H1 (cell line): ENCODE data around the gene VSTM4. TPM values are rescaled to one million over a fixed set of nuclear protein-coding genes. Genes with fewer than 3 reads are reported as not detected.

Experiments used
- CTCF ChIA-PET: fragments of 300-600 bp; sonication (Branson Sonifier 250); formaldehyde crosslinking; loops from one replicate; lab custom pipeline; 2021; ENCODE audit not compliant: partially characterized antibody; lab: Charles Lee
- POLR2A ChIA-PET: fragments of 300-600 bp; sonication (Branson Sonifier 250); formaldehyde crosslinking; loops from one replicate; lab custom pipeline; 2021; ENCODE audit warnings: inconsistent platforms; ENCODE audit not compliant: partially characterized antibody; lab: Charles Lee
- DNase-seq, 2 experiments: peaks; one replicate each; pipeline versions ENCODE4 v3.0.0 to v3.0.0-alpha.2; 2010 to 2022; ENCODE audit warnings: low spot score in 2 of 2, low read depth in 1 of 2, mixed read lengths in 1 of 2
- FAIRE-seq: peaks from 2 replicates; lab custom pipeline; 2011; peaks lifted over from hg19 to GRCh38; lab: Jason Lieb, UNC
- H2AFZ ChIP-seq: 2 replicates; pipeline ENCODE4 v1.8.1; 2012; ENCODE audit warnings: low read length, inconsistent platforms
- H2AK5ac ChIP-seq: 2 replicates; pipeline ENCODE4 v1.6.1; 2013; ENCODE audit warnings: low read depth, low read length
- H2BK120ac ChIP-seq: replicated peaks from 2 replicates; pipeline ENCODE3; 2013; ENCODE audit warnings: low read depth, low read length, inconsistent platforms
- H2BK12ac ChIP-seq: 2 replicates; pipeline ENCODE4 v1.6.1; 2013; ENCODE audit warnings: low read depth, low read length
- H2BK15ac ChIP-seq: 2 replicates; pipeline ENCODE4 v1.6.1; 2013; ENCODE audit warnings: low read length
- H2BK20ac ChIP-seq: 2 replicates; pipeline ENCODE4 v1.6.1; 2013; ENCODE audit warnings: low read length
- H2BK5ac ChIP-seq: 2 replicates; pipeline ENCODE4 v1.6.1; 2013; ENCODE audit warnings: low read depth, low read length
- H3K14ac ChIP-seq: 2 replicates; pipeline ENCODE4 v1.6.1; 2013; ENCODE audit warnings: inconsistent platforms; ENCODE audit not compliant: insufficient read length
- H3K18ac ChIP-seq: 2 replicates; pipeline ENCODE4 v1.6.1; 2013; ENCODE audit warnings: low read length; ENCODE audit errors: extremely low read depth
- H3K23ac ChIP-seq: 2 replicates; pipeline ENCODE4 v1.6.1; 2013; ENCODE audit warnings: inconsistent platforms; ENCODE audit not compliant: insufficient read length
- H3K23me2 ChIP-seq: 2 replicates; pipeline ENCODE4 v1.6.1; 2013; ENCODE audit warnings: low read depth, low read length
- H3K27ac ChIP-seq: 2 replicates; pipeline ENCODE4 v1.6.1; 2011; ENCODE audit warnings: low read depth, low read length, inconsistent platforms
- H3K27me3 ChIP-seq, 4 experiments: replicated peaks in 1 of 4; 1 replicate in 1 of 4; 2 replicates in 3 of 4; pipeline versions ENCODE4 v1.6.1 to v1.8.1; 2011 to 2013; ENCODE audit warnings: low read length in 3 of 4, mild to moderate bottlenecking in 3 of 4, inconsistent platforms in 2 of 4, mixed read lengths in 2 of 4, moderate library complexity in 1 of 4; ENCODE audit not compliant: control insufficient read depth in 3 of 4, insufficient read depth in 3 of 4; ENCODE audit errors: extremely low read depth in 1 of 4
- H3K36me3 ChIP-seq, 4 experiments: 2 replicates each; pipeline versions ENCODE4 v1.6.1 to v1.8.1; 2011 to 2013; ENCODE audit warnings: mild to moderate bottlenecking in 4 of 4, low read length in 3 of 4, moderate library complexity in 2 of 4, control low read depth in 1 of 4, inconsistent platforms in 1 of 4; ENCODE audit not compliant: insufficient read depth in 4 of 4, control insufficient read depth in 2 of 4
- H3K4ac ChIP-seq: replicated peaks from 2 replicates; pipeline ENCODE3; 2013; ENCODE audit warnings: low read length, low read depth, mixed read lengths, inconsistent platforms; ENCODE audit not compliant: insufficient read length
- H3K4me1 ChIP-seq, 4 experiments: replicated peaks in 1 of 4; 1 replicate in 1 of 4; 2 replicates in 3 of 4; pipeline versions ENCODE4 v1.6.1 to v1.8.1; 2011 to 2013; ENCODE audit warnings: low read length in 3 of 4, inconsistent platforms in 2 of 4, mixed read lengths in 1 of 4; ENCODE audit not compliant: insufficient read depth in 4 of 4, control insufficient read depth in 3 of 4
- H3K4me2 ChIP-seq, 2 experiments: 2 replicates each; pipeline versions ENCODE4 v1.6.1 to v1.8.1; 2011 to 2013; ENCODE audit warnings: low read depth in 2 of 2, low read length in 2 of 2, control low read depth in 1 of 2, inconsistent platforms in 1 of 2, mild to moderate bottlenecking in 1 of 2; ENCODE audit not compliant: insufficient read depth in 1 of 2
- H3K4me3 ChIP-seq, 4 experiments: fragments of 200-600, 300-600 bp in 1 of 4; sonication (generic), shearing (Covaris generic), sonication (Bioruptor Twin) in 1 of 4; 2 replicates each; pipeline versions ENCODE4 v1.5.1 to v1.8.1; 2011 to 2016; ENCODE audit warnings: low read length in 4 of 4, low read depth in 3 of 4, control low read depth in 2 of 4, inconsistent platforms in 2 of 4, mild to moderate bottlenecking in 2 of 4, mixed read lengths in 1 of 4, moderate library complexity in 1 of 4; ENCODE audit not compliant: insufficient read depth in 2 of 4; ENCODE audit errors: extremely low read depth in 1 of 4
- H3K56ac ChIP-seq: replicated peaks from 2 replicates; pipeline ENCODE3; 2013; ENCODE audit warnings: low read depth, mild to moderate bottlenecking, mixed read lengths, low read length, inconsistent platforms; ENCODE audit not compliant: insufficient read length
- H3K79me1 ChIP-seq: 2 replicates; pipeline ENCODE4 v1.6.1; 2013; ENCODE audit warnings: low read depth, low read length, control low read depth
- H3K79me2 ChIP-seq, 2 experiments: 2 replicates each; pipeline versions ENCODE4 v1.6.1 to v1.8.1; 2012 to 2013; ENCODE audit warnings: low read length in 2 of 2, mild to moderate bottlenecking in 2 of 2, inconsistent platforms in 1 of 2; ENCODE audit not compliant: insufficient read depth in 2 of 2, control insufficient read depth in 1 of 2
- H3K9ac ChIP-seq, 4 experiments: replicated peaks in 1 of 4; 1 replicate in 1 of 4; 2 replicates in 3 of 4; pipeline versions ENCODE4 v1.6.1 to v1.8.1; 2011 to 2013; ENCODE audit warnings: low read depth in 3 of 4, low read length in 3 of 4, control low read depth in 2 of 4, mild to moderate bottlenecking in 2 of 4, moderate library complexity in 2 of 4, inconsistent platforms in 1 of 4; ENCODE audit errors: extremely low read depth in 1 of 4
- H3K9me3 ChIP-seq, 2 experiments: 2 replicates each; pipeline versions ENCODE4 v1.6.1 to v1.8.1; 2012 to 2013; ENCODE audit warnings: mild to moderate bottlenecking in 2 of 2, moderate library complexity in 2 of 2, control low read depth in 1 of 2, inconsistent platforms in 1 of 2, low read depth in 1 of 2, low read length in 1 of 2, mixed read lengths in 1 of 2; ENCODE audit not compliant: insufficient read depth in 2 of 2
- H4K20me1 ChIP-seq, 2 experiments: replicated peaks in 1 of 2; 2 replicates each; pipeline versions ENCODE3 to v1.8.1; 2011 to 2013; ENCODE audit warnings: inconsistent platforms in 2 of 2, low read length in 2 of 2, mild to moderate bottlenecking in 1 of 2; ENCODE audit not compliant: insufficient read depth in 2 of 2, control insufficient read depth in 1 of 2
- H4K5ac ChIP-seq: 2 replicates; pipeline ENCODE4 v1.6.1; 2013; ENCODE audit warnings: low read length, low read depth, mixed read lengths, inconsistent platforms; ENCODE audit not compliant: insufficient read length
- H4K8ac ChIP-seq: 2 replicates; pipeline ENCODE4 v1.8.0; 2013; ENCODE audit warnings: mild to moderate bottlenecking, moderate library complexity, low read length, inconsistent platforms; ENCODE audit not compliant: insufficient read depth; ENCODE audit errors: extremely low read depth
- H4K91ac ChIP-seq: replicated peaks from 2 replicates; pipeline ENCODE3; 2013; ENCODE audit warnings: low read length, mixed read lengths, inconsistent platforms; ENCODE audit not compliant: insufficient read length
- CHD7 ChIP-seq: fragments of 300-600 bp; sonication (generic); IDR thresholded peaks from 2 replicates; pipeline ENCODE4 v1.7.1; 2012; ENCODE audit warnings: low read length, moderate library complexity, mild to moderate bottlenecking, inconsistent platforms; ENCODE audit not compliant: insufficient replicate concordance
- POLR2A ChIP-seq, 2 experiments: IDR thresholded peaks; 1 replicate in 1 of 2; 2 replicates in 1 of 2; pipeline ENCODE4 v1.6.1; 2011; ENCODE audit warnings: low read depth in 2 of 2, low read length in 2 of 2, mild to moderate bottlenecking in 2 of 2; ENCODE audit errors: control extremely low read depth in 1 of 2
- polyA plus RNA-seq, 7 experiments: library from polyadenylated mRNA; depleted of rRNA in 3 of 7; stranded (reverse) in 5 of 7; unstranded in 2 of 7; fragments of >200 nt in 5 of 7; fragments of 200-250 nt in 2 of 7; gene quantifications; 1 replicate in 5 of 7; 2 replicates in 1 of 7; 4 replicates in 1 of 7; pipeline versions ENCODE4 v1.2.1 to v1.2.3, GENCODE V29; 2011 to 2013; ENCODE audit warnings: missing spikeins in 2 of 7, mixed read lengths in 2 of 7
- total RNA-seq: library from RNA; stranded (reverse); fragmentation: NEBNext Ultra II Directional; extraction: Animal tissue kit (Norgen Biotek cat#: 25700); gene quantifications from 2 replicates; pipeline ENCODE4 v1.2.1, GENCODE V29; 2021

The VSTM4 gene
- total and polyA plus RNA-seq, 2 of the 8 experiments (the other 6 are each of a cell fraction or from before 2014, with no cell fraction given), result 0.48 to 0.73 TPM

GRCh38 chr10:48976196-48976595 lies 139.1 kb downstream of the VSTM4 start:
- Histone ChIP-seq H4K5ac (no peak overlapping the region), H3K9ac (no peak overlapping the region), H3K14ac (no peak overlapping the region), H2BK120ac (no peak overlapping the region), H3K4ac (no peak overlapping the region), H2BK20ac (no peak overlapping the region), H2AK5ac (no peak overlapping the region), H3K27me3 (no peaks in the 10 kb centered on the region), H4K20me1 (no peaks in the 10 kb centered on the region), H3K36me3 (no peaks in the 10 kb centered on the region), H3K23me2 (peaks cover 5% of the 10 kb centered on the region; the same call in 1 of the 2 replicates), H3K18ac (no peak overlapping the region), H4K8ac (no peak overlapping the region), H3K4me2 (no peak overlapping the region), H2AFZ (no peak overlapping the region), H3K9me3 (no peaks in the 10 kb centered on the region), H3K56ac (no peak overlapping the region), H2BK15ac (no peak overlapping the region), H3K4me1 (no peaks in the 10 kb centered on the region; a peak in 1 of 7 replicates), H3K27ac (no peak overlapping the region), H3K79me2 (no peaks in the 10 kb centered on the region), H2BK12ac (no peak overlapping the region), H2BK5ac (no peak overlapping the region), H3K79me1 (no peaks in the 10 kb centered on the region), H4K91ac (no peak overlapping the region), H3K23ac (no peak overlapping the region), H3K4me3 (no peak overlapping the region)
- FAIRE-seq, result no peak
- ChIA-PET POLR2A (no interaction called here), CTCF (interaction anchor here (0.6 to 1.4 kb wide), 11 partner anchors 10 to 319 kb away, joined by 3 to 5 read pairs (median 4); no protein-coding TSS in a partner anchor)
- DNase-seq, result no peak
- TF ChIP-seq CHD7 (no peak), POLR2A (IDR thresholded peaks at IDR 0.05; ENCODE audit: control extremely low read depth in 1 of 2, low read depth in 2 of 2, low read length in 2 of 2) (no peak)
